GM15510 (cell line): ENCODE results near the gene THAP7.
A peak's percentile ranks its signal among the peaks of the same experiment; 100 is the strongest.

Experiments used
- POLR2A ChIP-seq: IDR thresholded peaks from 3 replicates; pipeline ENCODE4 v1.6.1; 2011; ENCODE audit warnings: borderline replicate concordance; ENCODE audit not compliant: insufficient read length; ENCODE audit errors: extremely low read depth

The THAP7 gene, protein sequence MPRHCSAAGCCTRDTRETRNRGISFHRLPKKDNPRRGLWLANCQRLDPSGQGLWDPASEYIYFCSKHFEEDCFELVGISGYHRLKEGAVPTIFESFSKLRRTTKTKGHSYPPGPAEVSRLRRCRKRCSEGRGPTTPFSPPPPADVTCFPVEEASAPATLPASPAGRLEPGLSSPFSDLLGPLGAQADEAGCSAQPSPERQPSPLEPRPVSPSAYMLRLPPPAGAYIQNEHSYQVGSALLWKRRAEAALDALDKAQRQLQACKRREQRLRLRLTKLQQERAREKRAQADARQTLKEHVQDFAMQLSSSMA

DNA sequence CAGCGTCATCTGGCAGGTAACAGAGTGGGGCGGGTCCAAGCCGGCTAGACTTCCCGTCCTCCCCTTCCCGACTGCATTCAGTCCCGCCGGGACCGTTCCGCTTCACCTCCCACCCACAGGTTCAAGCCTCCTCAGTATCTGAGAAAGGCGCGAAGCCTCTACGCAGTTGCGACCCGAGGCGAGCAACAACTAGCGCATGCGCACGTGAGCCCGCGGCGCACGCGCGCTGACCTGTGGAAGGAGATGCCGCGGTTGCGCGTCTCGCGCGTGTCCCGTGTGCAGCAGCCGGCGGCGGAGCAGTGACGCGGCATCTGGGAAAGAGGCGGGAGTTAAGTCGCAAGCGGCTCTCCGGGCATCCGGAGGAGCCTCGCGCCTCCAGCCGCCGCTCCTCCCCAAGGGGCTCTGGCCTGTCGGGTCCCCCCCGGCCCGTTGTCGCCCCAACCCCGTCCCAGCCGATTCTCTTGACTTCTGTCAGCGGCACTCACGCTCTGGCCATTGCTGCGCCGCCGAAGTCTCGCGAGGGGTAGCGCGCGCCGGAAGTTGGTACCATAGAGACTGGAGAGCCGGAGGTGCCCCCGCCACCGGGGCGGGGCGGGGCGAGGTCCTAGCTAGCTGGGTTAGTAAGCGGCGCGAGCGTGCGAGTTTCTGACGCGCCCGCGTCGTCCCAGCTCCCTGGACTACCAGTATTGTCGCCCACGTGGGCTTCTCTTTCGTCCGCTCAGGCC lies at the start of gene THAP7:
THAP7 (minus strand) TSS at position 518 of the 725 bp plus-strand sequence; CDS start at position 311, 207 bp downstream.
- peak; percentile 93 for TF ChIP-seq POLR2A

DNA sequence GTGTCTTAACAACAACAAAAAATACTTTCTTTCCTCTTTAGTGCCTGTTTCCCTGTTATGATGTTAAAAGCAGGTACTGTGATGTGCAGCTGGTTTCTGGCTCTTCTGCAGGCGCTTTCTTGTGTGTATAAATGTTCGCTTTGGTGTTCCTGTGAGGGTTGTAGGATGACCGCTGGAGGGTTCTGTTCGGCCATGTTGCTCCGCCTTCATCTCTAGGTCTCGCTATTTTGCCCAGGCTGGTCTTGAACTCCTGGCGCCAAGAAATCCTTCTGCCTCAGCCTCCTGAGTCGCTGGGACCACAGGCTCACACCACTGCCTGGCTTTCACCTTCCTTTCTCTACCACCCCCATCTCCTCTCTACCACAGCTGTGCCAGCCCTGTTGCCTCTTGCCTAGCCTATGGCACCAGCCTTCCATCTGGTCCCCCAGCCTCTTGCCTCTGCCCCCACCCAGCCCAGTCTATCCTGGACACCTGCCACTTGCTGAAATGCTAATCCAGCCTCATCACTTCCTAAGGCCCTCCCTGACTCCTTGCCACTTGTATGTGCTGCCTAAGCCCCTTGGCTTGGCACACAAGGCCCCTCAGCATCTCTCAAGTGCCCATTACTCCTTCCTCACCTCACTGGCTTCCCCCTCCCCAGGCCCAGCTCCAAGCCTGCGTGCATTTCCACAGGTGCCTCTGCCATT lies 49.4 kb upstream of the THAP7 start:
- TF ChIP-seq POLR2A: no peak

GRCh38 chr22:21047730-21048129 lies 45.8 kb upstream of the THAP7 start:
- TF ChIP-seq POLR2A: no peak

GRCh38 chr22:21047035-21047661 lies 45.2 kb upstream of the THAP7 start:
- no peak for TF ChIP-seq POLR2A

DNA sequence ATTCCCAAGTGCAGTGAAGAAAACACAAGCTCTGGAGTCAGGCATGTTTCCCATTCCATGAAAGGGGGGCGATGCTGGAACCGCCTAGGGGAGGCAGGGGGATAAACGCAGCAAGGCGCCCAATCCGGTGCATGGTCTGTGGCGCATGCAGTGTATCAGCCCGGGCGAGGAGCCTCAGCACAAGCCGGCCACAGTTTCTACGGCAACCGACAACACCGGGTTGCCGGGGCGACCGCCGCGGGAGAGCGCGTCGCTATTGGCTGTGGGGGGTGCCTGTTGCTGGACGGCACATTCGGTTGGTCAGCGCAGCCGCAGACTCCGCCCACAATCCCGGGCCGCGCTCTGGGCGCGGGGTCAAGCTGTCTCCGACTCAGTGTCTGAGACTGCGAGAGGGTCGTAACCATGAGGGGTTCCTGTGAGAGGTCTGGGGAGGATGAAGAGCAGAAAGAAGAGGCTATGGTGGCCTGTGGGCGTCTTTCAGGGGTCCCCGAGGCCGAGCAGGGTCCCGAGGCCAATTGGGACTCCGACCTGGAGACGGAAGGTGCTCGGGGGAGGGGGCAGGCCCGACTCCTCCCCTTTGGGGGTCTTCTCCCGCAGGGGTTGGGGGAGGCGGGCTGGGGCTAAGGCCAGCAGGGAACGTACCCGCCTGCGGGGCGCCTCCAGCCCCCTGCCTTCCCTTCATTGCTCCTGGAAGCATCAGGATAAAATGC lies 43.8 kb upstream of the THAP7 start, which contains the start of gene LRRC74B:
LRRC74B (plus strand) TSS at position 362 of the 710 bp plus-strand sequence; CDS start at position 403, 41 bp downstream.
- TF ChIP-seq POLR2A: no peak

- TF ChIP-seq POLR2A: no peak
These were observed 43.1 kb upstream of the THAP7 start for GRCh38 chr22:21044931-21045584.

DNA sequence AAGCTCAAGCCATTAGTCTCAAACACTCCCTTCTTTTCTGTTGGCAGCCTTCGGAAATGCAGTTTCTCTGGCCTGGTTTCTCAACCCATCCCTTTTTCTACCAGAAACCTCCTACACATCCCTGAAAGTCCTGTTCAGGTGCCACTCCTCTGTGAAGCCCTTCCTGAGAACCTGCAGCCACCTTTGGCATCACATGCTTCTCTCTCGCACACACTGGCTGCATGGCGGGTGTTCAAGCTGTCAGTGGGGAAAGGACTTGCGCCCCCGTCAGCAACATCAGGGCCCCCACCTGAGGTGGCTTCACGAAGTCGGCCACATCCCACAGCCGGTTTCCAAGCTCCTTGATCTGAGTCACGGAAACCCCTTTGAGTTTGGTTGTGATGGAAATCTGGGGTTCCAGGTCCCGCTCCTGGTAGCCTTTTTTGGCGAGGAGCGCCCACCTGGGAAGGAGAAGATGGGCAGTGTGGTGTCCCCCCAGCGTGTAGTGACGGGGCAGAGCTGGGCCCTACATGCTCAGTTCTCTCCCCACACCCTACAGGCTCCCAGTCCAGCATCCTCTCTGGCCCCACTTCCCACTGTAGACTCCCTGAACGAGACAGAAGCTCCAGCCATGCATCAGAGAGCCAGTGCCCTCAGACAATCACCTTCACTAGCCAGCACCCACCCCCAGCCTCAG lies 42.1 kb upstream of the THAP7 start:
- TF ChIP-seq POLR2A: no peak

GRCh38 chr22:21042978-21043859 lies 41.3 kb upstream of the THAP7 start:
- TF ChIP-seq POLR2A: no peak

- TF ChIP-seq POLR2A: no peak
These were observed 40.0 kb upstream of the THAP7 start for GRCh38 chr22:21041937-21042336.

GRCh38 chr22:21038405-21038804 lies 36.5 kb upstream of the THAP7 start:
- TF ChIP-seq POLR2A: no peak

DNA sequence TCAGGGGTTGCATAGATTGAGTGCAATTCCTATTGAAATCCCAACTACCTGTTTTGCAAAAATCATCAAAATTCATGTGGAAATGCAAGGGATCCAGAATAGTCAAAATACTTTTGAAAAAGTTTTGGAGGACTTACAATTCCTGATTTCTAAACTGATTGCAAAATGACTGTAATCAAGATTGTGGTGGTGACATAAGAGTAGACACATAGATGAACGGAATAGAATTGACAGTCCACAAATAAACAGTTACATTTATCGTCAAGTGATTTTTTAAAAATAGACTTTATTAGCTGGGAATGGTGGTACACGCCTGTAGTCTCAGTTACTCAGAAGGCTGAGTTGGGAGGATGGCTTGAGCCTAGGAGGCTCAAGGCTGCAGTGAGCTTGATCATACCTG lies 33.1 kb upstream of the THAP7 start:
- no peak for TF ChIP-seq POLR2A

- TF ChIP-seq POLR2A: no peak
These were observed 32.0 kb upstream of the THAP7 start for GRCh38 chr22:21033895-21034294.
